CD14-positive monocyte (primary cell): ENCODE measurements around the gene RDX. TPM values are rescaled to one million over a fixed set of nuclear protein-coding genes. Genes with fewer than 3 reads are reported as not detected.

Source experiments
- DNase-seq, 3 donors: peaks; one replicate each; pipeline ENCODE4 v3.0.0-alpha.2; 2011 to 2022
- H2AFZ ChIP-seq: 2 replicates; pipeline ENCODE4 v1.6.0; 2012; ENCODE audit warnings: mild to moderate bottlenecking, low read depth, low read length, inconsistent platforms; ENCODE audit not compliant: insufficient read depth, poor library complexity, severe bottlenecking
- H3K27ac ChIP-seq, 2 donors: 1 replicate in 1 of 2; 2 replicates in 1 of 2; pipeline ENCODE4 v1.5.1; 2012 to 2013; ENCODE audit warnings: low read length in 2 of 2, control low read depth in 1 of 2, inconsistent platforms in 1 of 2, low read depth in 1 of 2, mild to moderate bottlenecking in 1 of 2
- H3K27me3 ChIP-seq, 2 donors: one replicate each; pipeline versions ENCODE4 v1.6.0 to v1.6.1; 2011 to 2013; ENCODE audit warnings: low read length in 2 of 2; ENCODE audit not compliant: control insufficient read depth in 2 of 2, insufficient read depth in 2 of 2
- H3K36me3 ChIP-seq, 2 donors: replicated peaks in 1 of 2; 1 replicate in 1 of 2; 2 replicates in 1 of 2; pipeline versions ENCODE4 v1.5.1 to v1.6.1; 2012 to 2013; ENCODE audit warnings: low read length in 2 of 2, control low read depth in 1 of 2, inconsistent platforms in 1 of 2, mild to moderate bottlenecking in 1 of 2; ENCODE audit not compliant: insufficient read depth in 2 of 2, control insufficient read depth in 1 of 2
- H3K4me1 ChIP-seq, 2 donors: 1 replicate in 1 of 2; 2 replicates in 1 of 2; pipeline versions ENCODE4 v1.5.1 to v1.6.1; 2012 to 2013; ENCODE audit warnings: low read length in 2 of 2, control low read depth in 1 of 2, inconsistent platforms in 1 of 2, mild to moderate bottlenecking in 1 of 2, moderate library complexity in 1 of 2; ENCODE audit not compliant: insufficient read depth in 2 of 2, control insufficient read depth in 1 of 2
- H3K4me2 ChIP-seq: replicated peaks from 2 replicates; pipeline ENCODE3; 2012; ENCODE audit warnings: low read length, moderate library complexity, mild to moderate bottlenecking; ENCODE audit not compliant: poor library complexity, severe bottlenecking; ENCODE audit errors: extremely low read depth
- H3K4me3 ChIP-seq, 3 experiments: fragments of 200-600 bp in 1 of 3; sonication (generic) in 1 of 3; replicated peaks in 1 of 3; 1 replicate in 2 of 3; 2 replicates in 1 of 3; pipeline ENCODE4 v1.5.1; 2011 to 2013; ENCODE audit warnings: low read length in 3 of 3, mild to moderate bottlenecking in 3 of 3, control low read depth in 2 of 3, low read depth in 2 of 3, inconsistent platforms in 1 of 3, moderate library complexity in 1 of 3
- H3K79me2 ChIP-seq: 2 replicates; pipeline ENCODE4 v1.6.0; 2012; ENCODE audit warnings: mild to moderate bottlenecking, control low read depth, inconsistent platforms, low read length, moderate library complexity; ENCODE audit not compliant: insufficient read depth
- H3K9ac ChIP-seq: 2 replicates; pipeline ENCODE4 v1.6.0; 2017; ENCODE audit warnings: low read length, mild to moderate bottlenecking; ENCODE audit not compliant: insufficient read depth, poor library complexity, severe bottlenecking
- H3K9me3 ChIP-seq, 2 donors: replicated peaks in 1 of 2; 1 replicate in 1 of 2; 2 replicates in 1 of 2; pipeline versions ENCODE4 v1.5.1 to v1.6.1; 2012 to 2013; ENCODE audit warnings: low read length in 2 of 2, control low read depth in 1 of 2; ENCODE audit not compliant: control insufficient read depth in 1 of 2, insufficient read depth in 1 of 2
- H4K20me1 ChIP-seq: 2 replicates; pipeline ENCODE4 v1.6.0; 2012; ENCODE audit warnings: mild to moderate bottlenecking, low read length, control low read depth, moderate library complexity; ENCODE audit not compliant: insufficient read depth
- H3K27ac Mint-ChIP-seq, 7 donors: one replicate each; pipeline ENCODE4 v1.8.0; 2020; ENCODE audit warnings: mild to moderate bottlenecking in 7 of 7, mixed read lengths in 7 of 7, moderate library complexity in 6 of 7, inconsistent platforms in 2 of 7
- H3K27me3 Mint-ChIP-seq, 3 donors: one replicate each; pipeline ENCODE4 v1.8.0; 2021 to 2022; ENCODE audit warnings: low read depth in 3 of 3, mild to moderate bottlenecking in 3 of 3, mixed read lengths in 3 of 3, moderate library complexity in 3 of 3, inconsistent platforms in 1 of 3
- H3K36me3 Mint-ChIP-seq, 2 donors: one replicate each; pipeline ENCODE4 v1.8.0; 2020; ENCODE audit warnings: mixed read lengths in 2 of 2, inconsistent platforms in 1 of 2, mild to moderate bottlenecking in 1 of 2
- H3K4me1 Mint-ChIP-seq: one replicate; pipeline ENCODE4 v1.8.0; 2020; ENCODE audit warnings: mild to moderate bottlenecking, mixed read lengths
- H3K4me3 Mint-ChIP-seq, 2 donors: one replicate each; pipeline ENCODE4 v1.8.0; 2020; ENCODE audit warnings: mild to moderate bottlenecking in 2 of 2, mixed read lengths in 2 of 2, moderate library complexity in 1 of 2
- H3K9me3 Mint-ChIP-seq, 7 donors: one replicate each; pipeline ENCODE4 v1.8.0; 2020 to 2022; ENCODE audit warnings: mixed read lengths in 7 of 7, mild to moderate bottlenecking in 6 of 7, moderate library complexity in 6 of 7, inconsistent platforms in 2 of 7
- WGBS: methylation state at CpG from one replicate; pipeline ENCODE4 v1.1.5; 2013; ENCODE audit warnings: missing lambda C conversion rate; ENCODE audit not compliant: insufficient coverage; 5-methylcytosine and 5-hydroxymethylcytosine counted together
- intact Hi-C, 2 donors: fragments of 100-400 bp; cut with micrococcal nuclease; formaldehyde crosslinking; loops; one replicate each; pipeline versions ENCODE4 v1.15.0 to v1.15.1; 2023
- polyA plus RNA-seq, 3 donors: library from polyadenylated mRNA; depleted of rRNA in 1 of 3; unstranded in 2 of 3; stranded (reverse) in 1 of 3; fragments of 300-500 nt in 2 of 3; fragments of >200 nt in 1 of 3; fragmentation: Illumina TruSeq in 2 of 3; gene quantifications; 1 replicate in 2 of 3; 2 replicates in 1 of 3; pipeline ENCODE4 v1.2.3, GENCODE V29; 2012 to 2021
- TF ChIP-seq, protein P1 (sequence below): fragments of 200-600 bp; IDR thresholded peaks from one replicate; pipeline ENCODE4 v1.8.0; 2022; ENCODE audit warnings: antibody characterized with exemption, mild to moderate bottlenecking

RDX gene
- polyA plus RNA-seq, 3 donors: 11.9 to 22.0 (median 20.9) TPM

DNA sequence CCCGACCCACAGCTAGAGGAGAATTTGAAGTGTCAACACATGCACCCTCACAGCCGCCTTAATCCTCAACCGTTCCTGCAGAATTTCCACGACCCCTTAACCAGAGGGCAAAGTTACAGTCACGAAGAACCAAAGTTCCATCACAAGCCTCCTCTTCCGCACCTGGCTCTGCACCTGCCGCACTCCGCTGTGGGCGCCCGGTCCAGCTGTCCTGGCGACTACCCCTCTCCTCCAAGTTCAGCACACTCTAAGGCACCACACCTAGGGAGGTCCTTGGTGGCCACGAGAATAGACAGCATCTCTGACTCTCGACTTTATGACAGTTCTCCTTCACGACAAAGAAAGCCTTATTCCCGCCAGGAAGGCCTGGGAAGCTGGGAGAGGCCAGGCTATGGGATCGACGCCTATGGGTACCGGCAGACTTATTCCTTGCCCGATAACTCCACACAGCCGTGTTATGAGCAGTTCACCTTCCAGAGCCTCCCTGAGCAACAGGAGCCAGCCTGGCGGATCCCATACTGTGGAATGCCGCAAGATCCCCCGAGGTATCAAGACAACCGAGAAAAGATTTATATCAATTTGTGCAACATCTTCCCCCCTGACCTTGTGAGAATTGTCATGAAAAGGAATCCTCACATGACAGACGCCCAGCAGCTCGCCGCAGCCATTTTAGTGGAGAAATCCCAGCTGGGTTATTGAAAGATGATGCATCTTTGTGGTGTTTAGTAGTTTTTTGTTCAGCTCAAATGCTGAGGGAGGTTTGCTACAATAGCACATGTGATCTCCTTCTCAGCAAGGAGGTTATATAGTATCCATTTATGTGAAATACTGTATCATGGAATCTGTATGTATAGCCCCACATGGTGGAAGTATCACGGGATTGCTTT, 131.1 kb downstream of the RDX start:
- Mint-ChIP-seq H3K27ac (peak overlapping the region in 3 of 7 donors; percentile 13 to 17 (median 13)), H3K9me3 (no peaks in the 10 kb centered on the region), H3K36me3 (peaks cover 28 to 43% of the 10 kb centered on the region in 2 donors), H3K4me3 (no peak overlapping the region), H3K4me1 (no peaks in the 10 kb centered on the region), H3K27me3 (peaks cover 0 to 1% (median 0%) of the 10 kb centered on the region in 3 donors)
- Histone ChIP-seq H3K27ac (no peak overlapping the region), H3K4me2 (no peak overlapping the region), H3K36me3 (peaks cover 42 to 65% of the 10 kb centered on the region in 2 donors), H2AFZ (no peak overlapping the region), H3K4me3 (no peak overlapping the region), H3K79me2 (no peaks in the 10 kb centered on the region), H3K9me3 (no peaks in the 10 kb centered on the region), H3K4me1 (no peaks in the 10 kb centered on the region), H4K20me1 (no peaks in the 10 kb centered on the region), H3K27me3 (no peaks in the 10 kb centered on the region), H3K9ac (no peak overlapping the region)
- TF ChIP-seq, protein P1, sequence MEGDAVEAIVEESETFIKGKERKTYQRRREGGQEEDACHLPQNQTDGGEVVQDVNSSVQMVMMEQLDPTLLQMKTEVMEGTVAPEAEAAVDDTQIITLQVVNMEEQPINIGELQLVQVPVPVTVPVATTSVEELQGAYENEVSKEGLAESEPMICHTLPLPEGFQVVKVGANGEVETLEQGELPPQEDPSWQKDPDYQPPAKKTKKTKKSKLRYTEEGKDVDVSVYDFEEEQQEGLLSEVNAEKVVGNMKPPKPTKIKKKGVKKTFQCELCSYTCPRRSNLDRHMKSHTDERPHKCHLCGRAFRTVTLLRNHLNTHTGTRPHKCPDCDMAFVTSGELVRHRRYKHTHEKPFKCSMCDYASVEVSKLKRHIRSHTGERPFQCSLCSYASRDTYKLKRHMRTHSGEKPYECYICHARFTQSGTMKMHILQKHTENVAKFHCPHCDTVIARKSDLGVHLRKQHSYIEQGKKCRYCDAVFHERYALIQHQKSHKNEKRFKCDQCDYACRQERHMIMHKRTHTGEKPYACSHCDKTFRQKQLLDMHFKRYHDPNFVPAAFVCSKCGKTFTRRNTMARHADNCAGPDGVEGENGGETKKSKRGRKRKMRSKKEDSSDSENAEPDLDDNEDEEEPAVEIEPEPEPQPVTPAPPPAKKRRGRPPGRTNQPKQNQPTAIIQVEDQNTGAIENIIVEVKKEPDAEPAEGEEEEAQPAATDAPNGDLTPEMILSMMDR: no peak
- WGBS: 95% methylated on average over 20 of the region's 28 CpGs
- intact Hi-C loops: no loop called here
- DNase-seq: no peak

DNA sequence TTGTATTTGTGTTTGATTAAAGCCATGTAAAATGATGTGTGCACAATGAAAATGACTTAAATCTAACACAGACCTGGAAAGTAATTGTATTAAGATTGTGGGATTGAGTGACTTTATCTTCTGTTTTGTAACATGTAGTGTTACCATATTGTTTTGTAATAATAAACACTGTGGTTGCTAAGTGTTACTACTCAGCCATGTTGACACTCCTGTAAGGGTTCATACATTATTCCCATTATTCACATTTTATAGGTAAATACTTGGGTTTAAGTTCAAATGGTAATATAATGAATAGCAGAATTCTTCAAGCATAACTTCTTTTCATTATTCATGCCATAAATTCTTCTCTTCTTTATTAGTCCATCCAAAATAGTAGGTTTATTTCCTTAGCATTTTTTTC, 134.2 kb downstream of the RDX start:
- no peaks in the 10 kb centered on the region for H3K79me2 ChIP-seq
- H2AFZ ChIP-seq: no peak overlapping the region
- no peaks in the 10 kb centered on the region for H3K4me1 ChIP-seq
- no peak overlapping the region for H3K9ac ChIP-seq
- Mint-ChIP-seq H3K9me3 (no peaks in the 10 kb centered on the region), H3K4me3 (no peak overlapping the region), H3K4me1 (no peaks in the 10 kb centered on the region), H3K36me3 (peaks cover 41 to 54% of the 10 kb centered on the region in 2 donors), H3K27ac (peak overlapping the region in 1 of 7 donors; percentile 74), H3K27me3 (peaks cover 0 to 1% (median 0%) of the 10 kb centered on the region in 3 donors)
- H3K27me3 ChIP-seq: no peaks in the 10 kb centered on the region
- no peaks in the 10 kb centered on the region for H3K9me3 ChIP-seq
- H3K4me2 ChIP-seq: no peak overlapping the region
- no peaks in the 10 kb centered on the region for H4K20me1 ChIP-seq
- H3K4me3 ChIP-seq: no peak overlapping the region
- H3K36me3 ChIP-seq: peaks cover 54 to 88% of the 10 kb centered on the region in 2 donors
- TF ChIP-seq, protein P1: no peak
- no peak for DNase-seq
- intact Hi-C loops: no loop called here
- no peak overlapping the region for H3K27ac ChIP-seq
